Hair follicular keratinocyte (primary cell): ENCODE measurements around the gene SPATA31A5. TPM values are rescaled to one million over a fixed set of nuclear protein-coding genes. Genes with fewer than 3 reads are reported as not detected.

Experiments
- total RNA-seq: library from RNA; depleted of rRNA; stranded (reverse); fragments of >200 nt; gene quantifications from 2 replicates; pipeline ENCODE4 v1.2.3, GENCODE V29; 2015

The SPATA31A5 gene
- total RNA-seq: not detected in 2 replicates

GRCh38 chr9:60914107-60914506, at the start of gene SPATA31A5:
Gene SPATA31A5, plus strand, starts transcription at chr9:60914407. Its CDS starts 29 bp downstream, at chr9:60914436.

